ENCODE measurements around the gene LSM14B.
"Not testable (repeated sequence)": the region's sequence is repeated elsewhere in the genome, so short reads cannot be mapped to it uniquely, and the experiment has no call there.

Gene LSM14B

DNA sequence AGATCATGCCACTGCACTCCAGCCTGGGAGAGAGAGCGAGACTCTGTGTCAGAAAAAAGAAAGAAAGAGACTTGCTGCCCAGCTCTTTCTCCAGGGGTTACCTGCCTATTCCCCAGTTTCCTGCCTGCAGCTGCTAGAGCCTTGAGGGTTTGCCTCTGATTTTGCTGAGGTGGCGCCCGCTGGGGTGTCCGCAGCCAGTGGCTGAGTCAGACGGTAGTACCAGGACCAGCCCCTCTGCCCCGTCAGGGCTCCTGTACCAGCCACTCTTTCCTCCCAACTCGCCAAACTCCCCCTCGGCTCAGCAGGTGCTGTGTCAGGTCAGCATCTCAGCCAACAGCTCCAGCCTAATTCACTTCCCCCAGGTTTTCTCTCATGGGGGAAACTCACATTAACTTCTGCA is 7.4 kb upstream of the LSM14B start:
- no peak for DNase-seq

DNA sequence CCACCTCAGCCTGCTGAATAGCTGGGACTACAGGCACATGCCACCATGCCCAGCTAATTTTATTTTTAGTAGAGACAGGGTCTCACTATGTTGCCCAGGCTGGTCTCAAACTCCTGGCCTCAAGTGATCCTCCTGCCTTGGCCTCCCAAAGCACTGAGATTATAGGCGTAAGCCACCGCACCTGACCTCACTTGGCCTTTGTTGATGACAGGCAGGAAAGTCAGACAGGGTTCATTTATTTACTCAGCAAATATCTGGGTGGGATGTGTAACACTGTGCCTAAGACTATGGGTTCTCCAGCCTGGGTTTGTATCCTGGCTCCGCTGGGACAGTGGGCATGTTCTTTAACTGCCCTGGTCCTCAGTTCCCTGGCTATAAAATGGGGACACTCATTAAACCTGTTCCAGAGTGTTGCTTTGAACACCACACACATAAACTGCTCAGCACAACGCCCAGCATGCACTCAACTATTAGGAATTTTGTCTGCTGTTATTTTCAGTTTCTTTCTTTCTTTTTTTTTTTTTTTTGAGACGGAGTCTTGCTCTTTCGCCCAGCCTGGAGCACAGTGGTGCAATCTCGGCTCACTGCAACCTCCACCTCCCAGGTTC is 6.4 kb upstream of the LSM14B start:
- DNase-seq: not testable (repeated sequence)

DNA sequence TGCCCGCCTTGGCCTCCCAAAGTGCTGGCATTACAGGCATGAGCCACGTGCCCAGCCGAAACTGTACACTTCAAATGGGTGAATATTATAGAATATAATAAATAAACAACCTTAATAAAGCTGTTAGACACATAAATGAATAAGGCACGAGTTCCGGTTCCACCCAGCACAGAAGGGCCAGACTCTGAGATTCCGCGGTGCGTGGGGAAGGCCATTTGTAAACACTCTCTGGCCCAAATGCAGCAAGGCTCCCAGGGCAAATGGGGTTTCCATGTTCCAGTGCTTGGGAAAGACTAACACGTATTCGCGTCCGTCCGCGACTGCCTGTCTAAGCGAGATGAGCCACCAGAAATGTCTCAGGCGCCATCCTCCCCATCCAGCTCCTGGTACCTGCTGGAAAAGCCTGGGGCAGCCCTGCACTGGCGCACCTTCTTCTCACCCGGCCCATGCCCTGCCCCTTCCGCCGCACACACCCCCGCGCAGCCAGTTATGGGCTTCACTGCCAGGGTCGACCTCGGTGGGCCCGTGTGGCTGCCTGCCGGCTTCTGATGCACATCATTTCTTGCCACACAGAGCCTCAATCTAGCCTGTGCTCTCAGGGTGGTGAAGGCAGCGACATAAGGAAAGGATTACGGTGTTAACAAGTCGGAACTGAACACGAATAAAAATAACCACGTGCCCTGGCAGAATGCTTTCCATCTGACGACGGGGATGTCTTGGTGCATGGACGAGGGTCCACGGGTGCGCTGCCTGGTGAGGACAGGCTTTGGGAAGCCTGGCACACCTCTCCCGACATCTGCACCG is 5.5 kb upstream of the LSM14B start:
- DNase-seq: no peak

DNA sequence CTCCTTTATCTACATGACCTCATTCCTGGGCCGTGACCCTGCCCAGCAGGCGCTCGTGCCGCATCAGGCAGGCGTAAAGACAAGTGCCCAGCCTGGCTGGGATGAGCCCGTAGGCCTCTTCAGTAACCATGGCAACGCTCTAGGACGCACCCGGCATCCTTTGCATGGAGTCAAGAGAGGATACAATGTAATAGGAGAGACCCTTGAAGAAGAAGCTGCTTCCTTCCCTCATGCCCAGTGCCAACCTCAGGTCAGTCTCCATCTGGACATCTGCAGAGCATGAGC is 5.0 kb upstream of the LSM14B start:
- DNase-seq: no peak

DNA sequence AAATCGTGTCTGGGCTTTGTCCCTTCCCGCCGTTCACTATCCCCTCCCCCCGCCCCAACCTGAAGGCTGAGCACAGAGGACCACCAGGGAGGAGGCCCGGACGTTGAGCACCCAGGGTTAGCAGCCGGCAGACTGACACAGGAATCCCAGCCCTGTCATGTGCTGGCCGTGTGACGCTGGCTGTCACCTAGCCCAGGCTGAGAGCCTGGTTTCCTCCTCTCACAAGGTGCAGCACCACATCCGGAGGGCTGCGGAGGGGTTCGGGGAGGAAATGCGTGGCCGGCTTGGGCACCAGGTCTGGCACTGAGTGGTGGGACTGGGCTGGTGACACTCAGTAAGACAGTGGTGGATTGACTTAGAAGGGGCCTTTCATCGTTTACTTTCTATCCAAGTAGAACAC is 4.6 kb upstream of the LSM14B start:
- DNase-seq: peak; percentile 44

DNA sequence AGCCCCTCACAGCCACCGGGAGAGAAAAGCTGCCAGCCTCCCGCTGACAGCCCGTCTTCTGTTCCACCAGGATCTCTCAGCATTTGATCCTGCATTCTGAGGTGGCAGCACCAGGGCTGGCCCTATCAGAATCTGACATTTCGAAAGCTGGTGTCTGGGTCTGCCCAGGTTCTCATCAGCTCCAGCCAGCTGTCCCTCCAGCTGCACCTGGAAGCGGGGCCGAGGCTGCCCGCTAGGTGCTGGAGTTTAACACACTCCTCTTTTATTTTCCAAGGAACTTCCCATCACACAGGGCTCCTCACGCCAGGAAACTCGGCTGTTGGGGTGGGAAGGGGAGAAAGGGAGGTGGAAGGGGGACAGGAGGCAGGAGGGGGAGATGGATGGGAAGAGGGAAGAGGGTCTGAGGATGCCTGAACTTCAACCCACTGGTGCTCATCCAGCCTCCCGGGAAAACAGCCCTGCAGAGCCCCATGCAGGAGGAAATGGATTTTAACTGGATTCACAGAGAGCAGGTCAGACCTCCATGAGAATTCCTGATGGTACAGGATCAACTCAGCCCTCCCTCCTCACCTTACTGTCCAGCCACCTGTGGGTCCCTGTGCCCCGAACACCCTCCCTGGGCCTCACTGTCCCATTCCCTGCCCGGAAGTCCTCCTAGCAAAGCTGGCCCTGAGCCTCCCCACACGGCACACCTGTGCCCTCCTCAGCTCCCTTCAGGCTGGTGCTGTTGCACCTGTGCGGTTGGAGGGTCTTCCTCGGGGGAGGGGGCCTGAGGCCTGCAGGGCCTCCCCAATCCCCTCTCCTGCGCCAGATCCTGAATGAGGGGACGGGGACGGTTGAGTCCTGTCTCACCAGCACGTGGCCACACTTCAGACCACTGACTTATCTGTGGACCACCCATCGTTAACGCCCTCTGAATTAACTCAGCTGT is 3.9 kb upstream of the LSM14B start:
- DNase-seq: no peak

DNA sequence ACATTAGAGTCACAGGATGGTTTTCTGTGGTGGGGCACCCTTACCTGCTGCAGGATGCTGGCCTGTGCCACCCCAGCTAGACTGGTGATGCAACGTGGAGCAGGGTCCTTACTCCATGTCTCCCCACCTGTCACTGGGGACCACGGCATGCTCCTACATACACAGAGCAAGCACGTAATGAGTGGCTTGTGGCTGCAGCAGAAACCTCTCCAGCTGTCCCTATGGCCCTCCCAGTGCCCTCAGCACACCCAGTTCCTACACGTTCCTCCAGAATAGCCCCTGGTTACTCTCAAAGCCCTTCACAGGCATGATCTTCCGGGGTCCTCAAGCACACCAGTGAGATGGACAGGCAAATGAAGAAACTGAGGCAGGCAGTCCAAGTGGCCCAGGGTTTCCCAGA is 3.2 kb upstream of the LSM14B start:
- DNase-seq: no peak

DNA sequence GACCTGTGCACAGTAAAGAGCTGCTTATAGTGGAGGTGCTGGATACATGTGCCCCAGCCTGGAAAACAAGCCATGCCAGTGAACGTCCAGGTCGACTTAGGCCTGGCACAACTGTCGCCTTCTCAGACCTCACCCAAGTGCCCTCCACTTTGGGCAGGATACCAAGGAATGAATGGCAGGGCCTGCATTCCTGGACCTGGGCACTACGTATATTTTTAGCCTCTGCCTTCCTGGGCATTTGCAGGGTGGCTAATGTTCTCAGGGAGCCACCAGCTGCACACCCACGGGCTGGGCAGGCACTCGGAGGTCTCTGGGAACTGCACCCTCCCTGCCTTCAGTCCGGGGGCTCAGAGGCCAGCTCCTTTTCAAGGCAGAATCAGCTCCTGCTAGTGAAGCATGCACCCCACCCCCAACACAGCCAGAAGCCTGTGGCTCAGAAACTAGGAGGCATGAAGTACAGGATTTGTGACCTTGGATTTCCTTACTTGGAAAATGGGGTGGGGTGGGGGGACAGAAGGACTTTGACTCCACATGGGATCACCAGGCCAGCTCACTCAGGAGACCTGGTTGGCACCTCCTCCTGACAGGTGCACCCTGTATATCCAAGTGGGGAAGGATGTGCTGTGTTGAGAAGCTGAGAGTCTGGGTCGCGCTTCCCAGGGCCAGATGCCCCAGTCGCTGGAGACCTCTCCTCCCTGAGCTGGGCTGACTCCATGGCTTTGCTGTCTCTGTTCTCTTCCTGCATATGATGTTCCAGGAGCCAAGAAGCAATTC is 2.5 kb upstream of the LSM14B start:
- no peak for DNase-seq

DNA sequence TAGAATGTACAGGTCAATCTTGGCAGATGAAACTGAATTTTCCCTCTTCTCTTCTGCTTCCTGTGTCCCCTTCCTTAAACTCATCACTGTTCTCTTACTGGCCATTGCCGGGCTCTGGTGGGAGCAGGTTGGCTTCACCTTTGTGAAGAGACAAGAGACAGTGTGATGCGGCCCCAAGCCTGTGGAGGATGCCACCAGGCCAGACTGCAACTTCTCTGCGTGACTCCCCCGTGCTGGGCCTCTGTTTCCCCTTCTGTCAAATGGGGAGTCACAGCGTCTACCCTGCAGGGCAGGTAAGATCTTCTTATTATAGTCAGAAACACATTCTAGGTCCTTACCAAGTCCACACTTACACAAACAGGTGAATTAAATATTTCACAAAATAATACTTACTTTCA is 1.9 kb upstream of the LSM14B start:
- DNase-seq: no peak

DNA sequence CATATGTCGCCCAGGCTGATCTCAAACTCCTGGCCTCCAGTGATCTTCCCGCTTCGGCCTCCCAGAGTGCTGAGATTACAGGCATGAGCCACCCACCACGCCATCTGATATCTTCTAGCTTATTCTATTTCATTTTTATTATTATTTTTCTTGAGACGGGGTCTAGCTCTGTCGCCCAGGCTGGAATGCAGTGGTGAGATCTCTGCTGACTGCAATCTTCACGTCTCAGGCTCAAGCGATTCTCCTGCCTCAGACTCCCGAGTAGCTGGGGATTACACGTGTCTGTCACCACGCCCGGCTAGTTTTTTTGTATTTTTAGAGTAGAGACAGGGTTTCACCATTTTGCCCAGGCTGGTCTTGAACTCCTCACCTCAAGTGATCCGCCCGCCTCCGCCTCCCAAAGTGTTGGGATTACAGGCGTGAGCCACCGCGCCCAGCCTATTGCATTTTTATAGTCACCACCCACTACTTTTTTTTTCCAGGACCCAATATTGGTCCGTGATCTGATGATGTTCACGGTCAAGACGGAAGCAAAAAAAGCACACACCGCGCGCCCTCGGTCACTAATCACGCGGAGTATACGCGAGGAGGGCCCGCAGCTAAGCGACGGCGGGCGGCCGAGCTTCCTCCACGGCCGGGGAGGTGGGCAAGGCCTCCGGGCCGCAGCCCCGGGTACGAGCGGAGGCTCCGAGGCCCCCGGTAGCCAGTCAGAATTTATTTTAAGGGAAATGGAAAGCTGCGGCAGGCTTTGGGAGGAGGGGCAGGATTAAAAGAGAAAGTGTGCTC is 1.1 kb upstream of the LSM14B start:
- no peak for DNase-seq

DNA sequence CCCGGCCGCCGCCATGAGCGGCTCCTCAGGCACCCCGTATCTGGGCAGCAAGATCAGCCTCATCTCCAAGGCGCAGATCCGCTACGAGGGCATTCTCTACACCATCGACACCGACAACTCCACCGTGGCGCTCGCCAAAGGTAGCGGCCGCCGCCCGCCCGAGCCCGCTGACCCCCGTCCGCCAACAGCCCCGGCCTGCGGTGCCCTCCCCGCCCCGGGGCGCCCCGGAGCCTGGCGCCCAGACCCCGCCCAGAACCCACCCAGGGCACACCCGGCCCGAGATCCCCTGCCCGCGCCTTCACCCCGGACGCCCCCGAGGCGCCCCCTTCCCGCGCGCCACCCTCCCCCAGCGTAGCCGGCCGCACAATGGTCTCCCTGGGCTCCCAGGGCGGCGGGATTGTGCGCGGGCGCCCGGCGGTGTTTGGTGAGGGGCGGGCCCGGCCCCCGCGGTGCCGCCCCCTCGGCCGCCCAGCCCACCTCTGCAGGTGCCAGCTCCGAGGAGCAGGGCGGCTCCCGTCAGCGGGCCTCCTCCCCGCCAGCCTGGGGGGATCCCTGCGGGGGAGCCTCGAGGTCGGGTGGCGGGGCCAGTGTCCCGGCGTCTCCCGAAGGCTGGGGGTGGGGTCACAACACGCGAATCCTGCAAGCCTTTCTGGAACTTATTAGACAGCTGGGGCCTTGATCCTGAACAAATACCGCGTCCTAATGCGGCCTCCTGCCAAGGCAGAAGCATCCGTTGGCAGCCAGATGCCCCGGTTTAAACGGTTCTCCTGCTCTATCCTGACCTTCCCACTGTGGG is 577 bp downstream of the LSM14B start:
- peak; percentile 25 for DNase-seq

DNA sequence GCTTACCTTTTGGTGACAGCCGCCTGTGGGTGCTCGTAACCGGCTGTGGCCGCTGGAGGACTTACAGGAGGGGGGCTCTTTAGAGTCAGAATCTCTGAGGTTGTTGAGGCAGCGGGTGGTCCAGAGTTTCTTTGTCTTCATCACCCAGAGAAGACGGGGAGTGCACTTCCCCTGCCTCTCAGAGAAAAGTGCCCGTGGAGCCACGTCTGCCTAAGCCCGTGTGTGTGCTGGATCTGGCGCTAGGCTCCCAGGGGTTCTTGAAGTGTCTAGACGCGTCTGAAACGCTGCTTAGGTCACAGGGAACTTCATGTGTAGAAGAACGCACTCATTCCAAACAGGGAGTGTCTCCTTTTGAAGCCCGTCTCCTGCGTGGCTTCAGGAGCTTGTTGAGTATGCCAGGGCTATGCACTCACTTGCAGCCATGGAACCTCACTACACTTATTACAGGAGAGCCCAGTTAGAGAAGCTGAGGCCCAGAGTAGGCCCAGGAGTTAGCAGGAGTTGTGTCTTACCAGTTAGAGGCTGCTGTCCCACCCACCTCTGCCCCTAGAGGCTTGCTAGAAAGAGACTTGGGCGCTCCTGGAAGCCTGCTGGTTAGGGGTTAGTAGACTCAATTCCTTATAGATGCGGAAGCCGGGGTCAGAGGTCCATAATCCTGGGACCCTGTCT is 1.3 kb downstream of the LSM14B start:
- no peak for DNase-seq

DNA sequence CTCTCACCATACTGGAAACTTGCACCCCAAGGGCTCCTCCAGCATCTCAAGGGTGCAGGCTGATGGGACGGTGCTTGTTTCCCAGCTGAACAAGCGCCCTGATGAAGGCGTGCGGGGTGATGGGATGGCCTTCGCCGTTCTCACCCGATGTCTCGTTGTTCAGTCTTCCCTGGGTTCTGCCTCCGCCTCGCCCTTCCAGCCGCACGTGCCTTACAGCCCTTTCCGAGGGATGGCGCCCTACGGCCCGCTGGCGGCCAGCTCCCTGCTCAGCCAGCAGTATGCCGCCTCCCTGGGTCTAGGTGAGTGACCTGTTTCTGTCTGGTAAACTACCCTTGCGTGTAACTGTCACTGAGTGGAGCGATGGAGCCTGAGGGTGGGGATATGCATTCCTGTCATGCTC is 3.9 kb downstream of the LSM14B start:
- no peak for DNase-seq

DNA sequence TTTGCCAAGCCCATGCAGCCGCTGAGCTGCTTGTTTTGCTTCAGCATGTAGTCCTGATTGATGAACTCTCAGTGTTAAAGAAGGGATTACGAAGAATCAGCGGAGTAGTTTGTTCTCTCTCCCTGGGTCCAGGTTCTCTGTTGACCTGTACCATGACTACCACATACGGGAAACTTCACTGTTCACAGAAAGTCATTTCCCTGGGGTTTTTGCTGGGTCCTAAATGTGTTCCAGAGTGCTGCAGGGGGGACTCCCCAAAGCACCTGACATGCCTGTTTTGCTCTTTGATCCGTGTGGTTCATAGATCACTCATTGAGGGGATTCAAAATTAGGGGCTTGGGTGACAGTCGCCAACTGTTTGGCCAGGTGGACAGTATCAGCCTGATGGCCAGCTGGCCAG is 5.5 kb downstream of the LSM14B start:
- DNase-seq: no peak

DNA sequence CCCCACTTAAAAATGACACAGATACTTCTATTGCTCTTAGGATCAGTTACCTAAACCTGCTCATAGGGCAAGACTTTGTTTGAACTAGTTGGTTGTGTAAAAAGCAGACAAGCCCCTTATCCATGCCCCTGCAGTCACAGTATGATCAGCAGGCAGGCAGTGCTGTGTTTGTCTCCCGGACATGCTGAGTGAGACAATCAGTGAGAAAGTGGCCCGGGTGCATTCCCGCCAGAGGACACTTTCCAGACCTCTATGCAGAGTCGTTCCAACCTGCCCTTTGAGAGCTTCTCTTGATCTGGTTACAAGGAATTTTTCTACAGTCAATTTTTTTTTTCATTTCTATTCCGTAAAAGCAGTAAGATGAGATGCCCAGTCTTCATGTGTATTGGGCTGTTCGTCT is 6.2 kb downstream of the LSM14B start:
- DNase-seq: no peak

DNA sequence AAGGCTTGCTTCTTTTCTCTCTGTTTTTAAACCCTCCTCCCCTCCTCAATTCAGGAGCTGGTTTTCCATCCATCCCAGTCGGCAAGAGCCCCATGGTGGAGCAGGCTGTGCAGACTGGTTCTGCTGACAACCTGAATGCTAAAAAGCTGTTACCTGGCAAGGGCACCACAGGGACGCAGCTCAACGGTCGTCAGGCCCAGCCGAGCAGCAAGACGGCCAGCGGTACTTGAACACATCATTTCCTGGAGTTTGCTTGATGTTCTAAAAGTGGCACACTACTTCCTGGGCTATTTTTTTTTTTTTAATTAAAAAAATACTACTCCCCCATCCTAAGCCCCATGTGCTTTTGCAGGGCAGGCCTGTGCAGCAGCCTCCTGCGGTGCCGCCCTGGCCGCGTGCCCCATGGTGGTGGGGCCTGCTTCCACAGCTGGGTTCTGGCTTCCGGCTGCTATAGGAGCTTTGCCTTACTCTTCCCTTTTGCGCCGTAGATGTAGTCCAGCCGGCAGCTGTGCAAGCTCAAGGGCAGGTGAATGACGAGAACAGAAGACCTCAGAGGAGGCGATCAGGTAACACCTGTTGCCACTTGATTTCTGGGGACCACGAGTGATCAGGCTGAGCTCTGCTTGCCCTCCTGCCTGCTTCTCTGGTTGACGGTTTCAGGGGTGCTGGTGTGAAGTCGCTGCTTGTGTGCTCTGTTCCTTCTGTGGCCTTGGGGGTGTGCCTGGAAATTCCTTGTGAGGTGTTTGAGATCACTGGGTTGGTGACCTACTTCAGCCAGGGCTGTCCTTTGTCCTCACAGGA is 7.7 kb downstream of the LSM14B start:
- DNase-seq: no peak

DNA sequence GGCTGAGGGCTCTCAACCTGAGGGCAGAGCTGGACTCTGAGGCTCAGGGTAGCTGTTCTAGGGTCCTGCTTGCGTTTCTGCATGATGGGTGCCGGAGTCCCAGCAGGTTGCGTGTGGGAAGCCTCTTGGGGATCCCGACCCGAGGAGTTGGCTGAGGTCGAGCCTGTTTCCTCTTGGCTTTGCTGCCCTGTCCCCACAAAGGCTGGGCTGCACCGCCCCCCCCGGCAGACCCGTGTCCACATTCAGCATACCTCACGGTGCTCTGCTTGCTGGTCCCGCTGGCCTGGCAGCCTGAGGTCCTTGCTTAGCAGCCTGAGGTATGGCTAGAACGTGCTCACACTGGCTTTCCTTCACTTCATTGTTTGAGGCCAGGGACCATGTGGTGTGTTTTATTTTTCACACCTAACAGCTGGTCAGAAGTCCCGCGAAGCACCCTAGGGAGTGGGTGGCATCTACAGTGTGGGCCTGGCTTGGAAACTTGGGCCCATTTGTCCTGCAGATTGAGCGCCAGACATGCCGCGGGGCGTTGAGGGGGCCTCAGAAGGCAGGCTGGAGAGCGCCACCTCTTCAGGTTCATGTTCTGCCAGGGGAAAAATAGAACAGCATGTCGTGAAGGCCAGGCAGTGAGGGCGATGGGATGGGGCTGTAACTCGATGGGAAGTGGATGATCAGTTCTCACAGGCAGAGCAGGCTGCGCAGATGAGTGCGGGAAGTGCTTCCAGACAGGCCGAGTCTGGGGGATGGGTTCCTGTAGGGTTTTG is 9.5 kb downstream of the LSM14B start:
- DNase-seq: no peak

DNA sequence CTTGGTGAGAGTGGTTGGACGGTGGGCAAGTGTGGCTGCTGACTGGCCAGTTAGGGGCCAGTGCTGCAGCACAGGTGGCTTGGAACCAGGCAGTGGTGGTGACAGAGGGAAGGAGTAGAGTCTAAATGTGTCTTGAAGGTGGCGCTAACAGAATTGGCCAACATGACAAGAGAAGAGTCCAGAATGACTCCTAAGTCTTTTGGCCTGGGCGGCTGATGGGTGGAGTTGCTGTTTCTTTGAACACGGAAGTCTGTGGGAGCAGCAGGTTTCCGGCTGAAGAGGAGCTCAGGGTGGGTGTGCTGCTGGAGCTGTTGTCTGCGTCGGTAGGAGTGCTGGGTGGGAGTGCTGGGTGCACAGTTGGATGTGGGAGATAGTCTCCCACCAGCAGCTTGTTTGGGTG is 10.1 kb downstream of the LSM14B start:
- no peak for DNase-seq

Data from activated CD4-positive, alpha-beta T cell treated with anti-CD3 and anti-CD28 coated beads for 1 hour (primary cell).